ENCODE measurements around the gene RBM20. TPM values are rescaled to one million over a fixed set of nuclear protein-coding genes. Genes with fewer than 3 reads are reported as not detected.

The RBM20 gene
- polyA plus RNA-seq, 1 donor (not counting 4 experiments of a cell fraction or from before 2014, with no cell fraction given), result 0.01 TPM

- DNase-seq (ENCODE audit: low read depth, low spot score), result no peak
- no peak overlapping the region for H3K27ac ChIP-seq (ENCODE audit: control insufficient read depth, insufficient read depth, low read length)
- H4K20me1 ChIP-seq (ENCODE audit: control insufficient read depth, extremely low read depth, insufficient read depth, low read length), result no peaks in the 10 kb centered on the region
- TF ChIP-seq CTCF (optimal IDR thresholded peaks at IDR 0.05 in 1 of 3, IDR thresholded peaks at IDR 0.05 in 1 of 3, conservative IDR thresholded peaks at IDR 0.05 in 1 of 3; ENCODE audit: extremely low read depth in 1 of 3, insufficient read depth in 2 of 3, low read length in 3 of 3), result no peak
- TF ChIP-seq EZH2 (IDR thresholded peaks at IDR 0.05; ENCODE audit: low read length), result no peak
- H3K4me2 ChIP-seq (ENCODE audit: control insufficient read depth, extremely low read depth, insufficient read depth, low read depth, low read length), result no peak overlapping the region
- H3K9me3 ChIP-seq (ENCODE audit: control insufficient read depth, low read depth, low read length), result no peaks in the 10 kb centered on the region
- H3K27me3 ChIP-seq (ENCODE audit: control insufficient read depth, extremely low read depth, insufficient read depth, low read length), result peaks cover 1% of the 10 kb centered on the region
- no peaks in the 10 kb centered on the region for H3K79me2 ChIP-seq (ENCODE audit: control insufficient read depth, insufficient read depth, low read length)
- no peaks in the 10 kb centered on the region for H3K4me1 ChIP-seq (ENCODE audit: control insufficient read depth, extremely low read depth, insufficient read depth, low read length)
- dilution Hi-C loops (cut with MboI; ENCODE audit: extremely low pct_ligation_motif_present, low sequenced_read_pairs), result no loop called here
- no peak overlapping the region for H2AFZ ChIP-seq (ENCODE audit: control insufficient read depth, low read length)
- H3K9ac ChIP-seq (ENCODE audit: control insufficient read depth, extremely low read depth, insufficient read depth, low read length), result no peak overlapping the region
- H3K9me1 ChIP-seq (ENCODE audit: control insufficient read depth, extremely low read depth, insufficient read depth, low read length), result no peaks in the 10 kb centered on the region
- no peak for FAIRE-seq
- no peaks in the 10 kb centered on the region for H3K36me3 ChIP-seq (ENCODE audit: control insufficient read depth in 2 of 2, extremely low read depth in 1 of 2, insufficient read depth in 2 of 2, low read length in 2 of 2)
- no peak overlapping the region for H3K4me3 ChIP-seq (ENCODE audit: control insufficient read depth in 2 of 3, extremely low read depth in 1 of 3, insufficient read depth in 2 of 3, low read depth in 1 of 3, low read length in 3 of 3)
These were observed 50.1 kb downstream of the RBM20 start for GRCh38 chr10:110694263-110694662.

GRCh38 chr10:110694820-110695538, 50.8 kb downstream of the RBM20 start:
- H3K4me2 ChIP-seq (ENCODE audit: control insufficient read depth, extremely low read depth, insufficient read depth, low read depth, low read length), result no peak overlapping the region
- dilution Hi-C loops (cut with MboI; ENCODE audit: extremely low pct_ligation_motif_present, low sequenced_read_pairs), result no loop called here

More at GRCh38 chr10:110694820-110695538, 50.8 kb downstream of the RBM20 start:
- no peak for TF ChIP-seq CTCF (optimal IDR thresholded peaks at IDR 0.05 in 1 of 3, IDR thresholded peaks at IDR 0.05 in 1 of 3, conservative IDR thresholded peaks at IDR 0.05 in 1 of 3; ENCODE audit: extremely low read depth in 1 of 3, insufficient read depth in 2 of 3, low read length in 3 of 3)
- TF ChIP-seq EZH2 (IDR thresholded peaks at IDR 0.05; ENCODE audit: low read length), result no peak
- H3K9me3 ChIP-seq (ENCODE audit: control insufficient read depth, low read depth, low read length), result no peaks in the 10 kb centered on the region
- no peaks in the 10 kb centered on the region for H3K27me3 ChIP-seq (ENCODE audit: control insufficient read depth, extremely low read depth, insufficient read depth, low read length)
- DNase-seq (ENCODE audit: low read depth, low spot score), result no peak
- H3K4me3 ChIP-seq (ENCODE audit: control insufficient read depth in 2 of 3, extremely low read depth in 1 of 3, insufficient read depth in 2 of 3, low read depth in 1 of 3, low read length in 3 of 3), result no peak overlapping the region
- H3K4me1 ChIP-seq (ENCODE audit: control insufficient read depth, extremely low read depth, insufficient read depth, low read length), result no peaks in the 10 kb centered on the region
- H4K20me1 ChIP-seq (ENCODE audit: control insufficient read depth, extremely low read depth, insufficient read depth, low read length), result no peaks in the 10 kb centered on the region
- H3K9ac ChIP-seq (ENCODE audit: control insufficient read depth, extremely low read depth, insufficient read depth, low read length), result no peak overlapping the region
- FAIRE-seq, result no peak
- no peaks in the 10 kb centered on the region for H3K79me2 ChIP-seq (ENCODE audit: control insufficient read depth, insufficient read depth, low read length)
- H3K36me3 ChIP-seq (ENCODE audit: control insufficient read depth in 2 of 2, extremely low read depth in 1 of 2, insufficient read depth in 2 of 2, low read length in 2 of 2), result no peaks in the 10 kb centered on the region
- no peaks in the 10 kb centered on the region for H3K9me1 ChIP-seq (ENCODE audit: control insufficient read depth, extremely low read depth, insufficient read depth, low read length)
- no peak overlapping the region for H3K27ac ChIP-seq (ENCODE audit: control insufficient read depth, insufficient read depth, low read length)
- H2AFZ ChIP-seq (ENCODE audit: control insufficient read depth, low read length), result no peak overlapping the region

All from keratinocyte (primary cell).